ENCODE data around the gene TENT4A.

GRCh38 chr5:6768590-6769230, 55.5 kb downstream of the TENT4A start:
- TF ChIP-seq CTCF (IDR thresholded peaks at IDR 0.05) (no peak), POLR2A (IDR thresholded peaks at IDR 0.05) (no peak)

Data from right lobe of liver (tissue), 4 donors.